ENCODE results near the gene ZFTA.

DNA sequence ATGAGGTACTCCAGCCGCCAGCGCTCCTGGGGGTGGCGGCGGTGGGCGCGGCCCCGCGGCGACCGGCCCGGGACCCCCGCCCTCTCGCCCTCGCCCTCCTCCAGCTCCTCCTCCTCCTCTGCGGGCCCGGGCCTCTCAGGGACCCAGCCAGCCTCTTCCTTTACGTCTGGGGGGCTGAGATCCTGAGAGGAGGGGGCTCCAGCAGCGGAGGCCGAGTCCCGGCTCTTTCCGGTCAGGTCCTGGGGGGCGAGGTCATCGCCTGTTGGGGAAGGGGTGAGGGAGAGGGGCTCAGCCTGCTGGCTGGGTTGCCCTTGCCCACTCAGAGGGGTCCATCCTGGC lies 4.3 kb downstream of the ZFTA start:
- TF ChIP-seq EZH2 (IDR thresholded peaks at IDR 0.05; ENCODE audit: borderline replicate concordance, low read depth, low read length, severe bottlenecking): no peak
- TF ChIP-seq, protein P1, sequence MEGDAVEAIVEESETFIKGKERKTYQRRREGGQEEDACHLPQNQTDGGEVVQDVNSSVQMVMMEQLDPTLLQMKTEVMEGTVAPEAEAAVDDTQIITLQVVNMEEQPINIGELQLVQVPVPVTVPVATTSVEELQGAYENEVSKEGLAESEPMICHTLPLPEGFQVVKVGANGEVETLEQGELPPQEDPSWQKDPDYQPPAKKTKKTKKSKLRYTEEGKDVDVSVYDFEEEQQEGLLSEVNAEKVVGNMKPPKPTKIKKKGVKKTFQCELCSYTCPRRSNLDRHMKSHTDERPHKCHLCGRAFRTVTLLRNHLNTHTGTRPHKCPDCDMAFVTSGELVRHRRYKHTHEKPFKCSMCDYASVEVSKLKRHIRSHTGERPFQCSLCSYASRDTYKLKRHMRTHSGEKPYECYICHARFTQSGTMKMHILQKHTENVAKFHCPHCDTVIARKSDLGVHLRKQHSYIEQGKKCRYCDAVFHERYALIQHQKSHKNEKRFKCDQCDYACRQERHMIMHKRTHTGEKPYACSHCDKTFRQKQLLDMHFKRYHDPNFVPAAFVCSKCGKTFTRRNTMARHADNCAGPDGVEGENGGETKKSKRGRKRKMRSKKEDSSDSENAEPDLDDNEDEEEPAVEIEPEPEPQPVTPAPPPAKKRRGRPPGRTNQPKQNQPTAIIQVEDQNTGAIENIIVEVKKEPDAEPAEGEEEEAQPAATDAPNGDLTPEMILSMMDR (IDR thresholded peaks at IDR 0.05; ENCODE audit: extremely low read depth in 1 of 2, insufficient read depth in 1 of 2, low read depth in 1 of 2, low read length in 2 of 2): no peak
- TF ChIP-seq POLR2A (IDR thresholded peaks at IDR 0.05; ENCODE audit: low read depth, low read length): no peak
- TF ChIP-seq POLR2AphosphoS5 (IDR thresholded peaks at IDR 0.05; ENCODE audit: insufficient read depth, low read depth, low read length): no peak
- TF ChIP-seq MYC (IDR thresholded peaks at IDR 0.05; ENCODE audit: low read depth, low read length): no peak
- TF ChIP-seq, protein P2, sequence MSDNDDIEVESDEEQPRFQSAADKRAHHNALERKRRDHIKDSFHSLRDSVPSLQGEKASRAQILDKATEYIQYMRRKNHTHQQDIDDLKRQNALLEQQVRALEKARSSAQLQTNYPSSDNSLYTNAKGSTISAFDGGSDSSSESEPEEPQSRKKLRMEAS (IDR thresholded peaks at IDR 0.05; ENCODE audit: insufficient read depth, insufficient read length): no peak
- TF ChIP-seq JUN (IDR thresholded peaks at IDR 0.05; ENCODE audit: borderline replicate concordance, insufficient read depth, insufficient read length, low read depth): no peak
